GM12875 (cell line): Measurements from ENCODE around the gene CFAP221.

ENCODE experiments used
- H3K4me3 ChIP-seq: one replicate; pipeline ENCODE4 v1.5.1; 2011; ENCODE audit warnings: low read depth, low read length, control low read depth
- CTCF ChIP-seq: IDR thresholded peaks from 2 replicates; pipeline ENCODE4 v1.5.1; 2011; ENCODE audit warnings: low read depth, mild to moderate bottlenecking, control low read depth, inconsistent platforms, low read length, moderate library complexity, borderline replicate concordance; ENCODE audit not compliant: insufficient read depth

The CFAP221 gene

GRCh38 chr2:119574108-119574815 lies 30.0 kb downstream of the CFAP221 start:
- no peak for TF ChIP-seq CTCF

GRCh38 chr2:119574864-119575263 lies 30.6 kb downstream of the CFAP221 start:
- no peak for TF ChIP-seq CTCF
- H3K4me3 ChIP-seq, result no peak overlapping the region

More at GRCh38 chr2:119574108-119574815, 30.0 kb downstream of the CFAP221 start:
- no peak overlapping the region for H3K4me3 ChIP-seq

DNA sequence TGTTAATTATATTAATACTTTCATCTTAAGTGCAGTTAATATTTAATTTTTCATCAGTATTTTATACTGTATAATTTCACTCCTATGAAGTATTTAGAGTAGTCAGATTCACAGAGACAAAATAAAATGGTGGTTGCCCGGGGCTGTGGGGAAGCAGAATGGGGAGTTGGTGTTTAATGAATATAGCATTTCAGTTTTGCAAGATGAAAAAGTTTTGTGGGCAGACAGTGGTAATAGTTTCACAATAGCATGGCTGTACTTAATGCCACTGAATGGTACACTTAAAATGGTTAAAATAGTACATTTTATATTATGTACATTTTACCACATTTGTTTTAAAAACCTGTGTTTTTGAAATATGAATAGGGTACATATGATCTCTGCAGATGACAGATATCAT lies 31.2 kb downstream of the CFAP221 start:
- TF ChIP-seq CTCF, result no peak

DNA sequence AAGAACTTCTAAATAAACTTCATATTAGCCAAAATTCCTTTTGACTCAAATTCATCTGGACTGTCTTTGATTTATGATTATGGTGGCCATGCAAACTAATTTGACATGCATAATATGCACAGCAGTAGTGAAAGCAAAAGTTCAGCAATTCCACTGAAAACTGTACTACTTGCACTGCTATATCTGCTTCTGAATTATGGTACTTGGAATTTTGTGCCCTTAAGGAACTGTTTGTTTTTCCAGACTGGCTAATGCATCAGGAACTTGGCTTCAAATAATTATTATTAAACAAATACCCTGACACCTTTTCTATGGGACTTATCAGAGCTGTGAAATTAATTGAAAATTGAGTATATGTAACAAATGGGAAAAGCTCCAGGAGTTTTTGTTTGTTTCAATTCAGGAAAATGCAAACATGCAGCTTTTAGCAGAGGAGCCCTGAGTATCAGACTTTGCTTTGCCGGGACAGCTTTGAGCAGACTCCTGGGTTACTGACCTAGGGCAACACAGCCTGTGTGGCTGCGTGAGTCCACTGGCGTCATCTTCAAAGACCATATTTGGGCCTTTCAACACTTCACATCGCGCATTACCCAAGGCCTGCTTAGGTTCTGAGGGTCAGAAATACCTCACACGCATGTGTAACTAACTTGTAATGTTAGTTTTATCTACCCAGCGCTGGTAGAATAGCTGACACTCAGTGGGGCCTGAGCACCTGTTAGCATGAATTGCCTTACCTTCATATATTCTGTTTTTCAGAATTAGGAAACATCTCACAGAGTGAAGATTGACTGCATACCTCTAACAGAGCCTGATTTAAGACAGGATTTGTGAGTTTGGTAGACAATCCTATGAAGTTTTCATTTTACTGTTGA lies 35.4 kb downstream of the CFAP221 start:
- H3K4me3 ChIP-seq, result no peak overlapping the region
- TF ChIP-seq CTCF, result no peak

More for the DNA sequence above, 31.2 kb downstream of the CFAP221 start:
- H3K4me3 ChIP-seq, result no peak overlapping the region

DNA sequence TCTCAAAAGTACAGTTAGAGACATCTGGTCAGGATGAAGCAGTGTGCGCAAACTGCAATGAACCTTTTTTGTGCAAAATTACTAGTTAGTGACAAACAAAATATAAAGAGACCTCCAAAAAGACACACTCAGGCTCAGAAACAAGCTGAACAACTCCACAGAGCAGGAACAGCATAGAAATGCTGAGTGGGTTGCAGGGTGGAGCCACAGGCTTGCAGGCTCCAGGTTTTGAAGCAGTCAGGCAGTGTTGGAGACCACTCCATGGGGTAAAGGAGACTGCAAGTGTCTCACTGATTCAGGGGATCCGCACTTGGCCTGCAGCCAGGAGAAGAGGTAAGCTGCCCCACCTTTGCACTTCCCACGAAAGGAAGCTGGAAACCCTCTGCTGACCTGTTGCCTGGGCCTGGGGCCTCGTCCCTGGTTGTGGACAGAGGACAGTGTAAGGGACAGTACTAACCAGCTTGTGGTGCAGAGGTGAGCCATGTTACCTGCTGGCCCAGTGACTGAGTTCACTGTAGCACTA lies 36.4 kb downstream of the CFAP221 start:
- no peak for TF ChIP-seq CTCF
- no peak overlapping the region for H3K4me3 ChIP-seq

- no peak for TF ChIP-seq CTCF
- H3K4me3 ChIP-seq, result no peak overlapping the region
Observed at GRCh38 chr2:119583291-119583690, 39.0 kb downstream of the CFAP221 start.
